NCI-H2171 (cell line): ENCODE results near the gene NR4A1.

Experiments
- DNase-seq: peaks from one replicate; lab custom pipeline; 2025; lab: John Stamatoyannopoulos, UW

Gene NR4A1

GRCh38 chr12:52079576-52080402, 28.5 kb downstream of the NR4A1 start, which contains the start of gene SMIM41:
SMIM41 (plus strand) TSS chr12:52079704; CDS start chr12:52079780, 76 bp downstream.
- no peak for DNase-seq

DNA sequence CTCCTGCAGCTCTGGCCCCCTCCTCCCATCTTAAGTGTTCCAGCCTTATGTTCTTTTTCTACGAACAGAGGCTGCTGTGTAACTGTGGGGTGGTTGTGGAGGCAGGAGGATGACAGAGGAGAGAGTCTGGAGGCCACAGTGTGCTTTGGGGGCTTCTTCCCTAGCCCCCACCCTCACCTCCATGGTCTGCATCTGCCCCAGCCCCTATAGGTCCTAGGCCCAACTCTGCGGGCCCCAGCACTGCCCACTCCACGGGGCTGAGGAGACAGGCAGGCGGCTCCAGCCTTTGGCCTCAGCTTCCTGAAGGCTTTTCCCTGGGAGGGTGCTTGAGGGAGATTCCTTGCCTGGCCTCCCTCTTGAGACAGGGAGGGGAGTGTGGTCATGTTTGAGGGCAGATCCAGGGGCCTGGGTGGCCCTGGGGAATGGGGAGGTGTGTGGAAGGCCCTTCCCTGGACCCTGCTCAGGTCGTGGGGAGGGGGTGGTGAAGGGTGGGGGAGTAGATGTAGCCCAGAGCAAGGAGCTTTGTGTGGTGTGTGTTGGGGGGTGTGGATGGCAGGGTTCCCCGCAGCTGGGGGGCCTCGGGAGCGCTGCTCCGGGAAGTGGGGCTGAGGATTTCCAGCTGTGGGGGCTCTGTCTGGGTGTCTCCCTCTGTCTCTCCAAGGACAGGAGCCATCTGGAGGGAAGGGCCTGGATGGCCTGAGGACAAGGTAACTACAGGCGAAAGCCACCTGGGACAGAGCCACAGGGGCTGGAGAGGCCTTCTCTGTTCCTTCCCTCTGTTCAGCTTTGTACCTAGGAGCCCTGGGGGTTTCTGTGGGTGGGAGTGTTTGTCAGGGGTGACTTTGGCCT, 29.4 kb downstream of the NR4A1 start:
- DNase-seq = no peak

DNA sequence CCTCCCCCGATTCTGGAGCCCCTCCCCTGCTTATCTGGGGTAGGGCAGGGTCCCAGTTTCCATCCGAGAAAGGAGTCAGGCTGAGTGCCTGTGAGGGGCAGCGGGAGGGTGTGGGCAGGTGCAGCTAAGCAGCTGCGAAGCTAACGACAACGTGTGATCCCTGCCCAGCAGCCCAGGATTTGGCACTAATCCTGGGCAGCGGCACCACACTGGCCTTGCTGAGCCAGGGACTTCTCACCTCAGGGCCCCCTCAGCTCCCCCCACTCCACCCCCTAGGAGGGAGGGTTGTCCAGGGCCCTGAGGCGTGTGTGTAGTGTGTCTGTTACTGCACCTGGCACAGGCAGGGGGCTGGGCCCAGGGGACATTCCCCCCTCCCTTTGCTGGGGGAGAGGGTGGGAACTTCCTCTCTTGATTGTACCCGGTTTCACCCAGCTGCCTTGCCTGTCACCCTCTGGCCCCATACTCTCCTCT, 30.1 kb downstream of the NR4A1 start:
- DNase-seq = peak; percentile 28

GRCh38 chr12:52082026-52082668, 30.9 kb downstream of the NR4A1 start:
- DNase-seq = no peak

DNA sequence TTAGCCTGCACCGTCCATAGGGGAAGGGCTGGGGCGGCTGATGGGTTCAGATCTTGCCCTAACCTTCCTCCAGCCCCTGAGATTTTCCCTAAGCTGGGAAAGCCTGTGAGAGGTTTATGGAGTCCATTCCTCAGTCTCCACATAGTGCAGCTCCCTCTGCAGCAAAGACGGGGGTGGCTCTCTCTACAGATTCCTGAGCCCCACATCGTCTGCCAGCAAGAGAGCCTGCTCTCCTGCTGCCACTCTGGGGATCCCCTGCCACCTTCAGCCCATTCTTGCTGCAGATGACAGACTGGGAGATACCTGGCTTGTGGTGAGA, 31.4 kb downstream of the NR4A1 start:
- DNase-seq = no peak

- peak; percentile 16 for DNase-seq
These were observed 31.9 kb downstream of the NR4A1 start for GRCh38 chr12:52082988-52083637.

DNA sequence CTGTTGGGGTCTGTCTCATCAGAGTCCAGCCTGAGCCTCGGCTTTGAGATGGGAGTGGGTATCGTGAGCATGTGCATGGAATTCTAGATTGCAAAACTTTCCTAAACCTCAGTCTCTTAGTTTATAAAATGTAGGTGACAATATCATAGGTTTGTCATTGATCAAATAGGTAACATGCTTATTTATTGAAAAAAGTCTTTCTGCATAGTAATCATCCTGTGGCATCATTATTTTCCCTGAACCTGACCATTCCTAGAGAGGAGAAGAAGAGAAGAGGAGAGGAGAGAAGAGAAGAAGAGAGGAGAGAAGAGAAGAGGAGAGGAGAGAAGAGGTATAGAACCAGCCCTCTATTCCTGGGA, 32.4 kb downstream of the NR4A1 start:
- no peak for DNase-seq

GRCh38 chr12:52084491-52085231, 33.4 kb downstream of the NR4A1 start:
- no peak for DNase-seq

DNA sequence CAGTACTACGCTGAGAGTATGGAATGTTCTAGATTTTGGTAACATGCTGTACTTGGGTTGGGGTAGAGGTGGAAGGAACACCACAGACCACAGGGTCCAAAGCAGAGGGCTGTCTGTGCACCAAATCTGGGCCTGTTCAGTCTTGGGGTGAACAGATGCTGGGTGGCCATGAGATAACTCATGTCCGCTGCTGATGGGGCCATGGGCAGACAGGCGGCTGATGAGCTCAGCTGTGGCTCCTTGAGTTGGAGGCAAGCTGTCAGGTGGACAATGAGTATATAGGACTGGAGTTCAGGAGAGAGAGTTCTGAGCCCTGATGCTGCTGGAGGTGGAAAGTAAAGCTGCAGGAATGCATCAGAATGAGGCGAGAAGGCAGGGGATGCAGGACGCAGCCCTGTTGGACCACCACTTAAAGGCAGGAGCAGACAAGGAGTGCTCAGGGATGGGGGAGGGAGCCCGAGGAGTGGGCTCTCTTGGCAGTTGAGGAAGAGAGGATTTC, 34.5 kb downstream of the NR4A1 start:
- no peak for DNase-seq

DNA sequence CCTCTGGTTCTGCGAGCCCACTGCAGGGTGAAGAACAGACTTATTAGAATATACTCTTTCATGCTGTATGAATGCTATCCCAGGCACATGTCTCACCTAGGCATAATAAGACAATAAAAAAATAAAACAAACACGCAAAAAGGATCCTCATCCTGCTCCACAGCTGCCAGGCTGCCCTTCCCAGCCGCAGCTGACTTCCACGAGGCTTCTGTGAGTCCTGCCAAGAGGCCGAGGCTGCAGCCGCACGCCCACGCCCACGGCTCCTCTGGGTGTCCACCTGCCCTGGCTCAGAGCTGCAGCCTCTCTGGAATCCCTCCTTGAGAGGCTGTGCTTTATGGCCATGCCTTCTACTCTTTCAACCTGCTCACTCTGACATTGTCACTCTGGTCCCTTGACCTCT, 35.1 kb downstream of the NR4A1 start:
- DNase-seq = no peak

DNA sequence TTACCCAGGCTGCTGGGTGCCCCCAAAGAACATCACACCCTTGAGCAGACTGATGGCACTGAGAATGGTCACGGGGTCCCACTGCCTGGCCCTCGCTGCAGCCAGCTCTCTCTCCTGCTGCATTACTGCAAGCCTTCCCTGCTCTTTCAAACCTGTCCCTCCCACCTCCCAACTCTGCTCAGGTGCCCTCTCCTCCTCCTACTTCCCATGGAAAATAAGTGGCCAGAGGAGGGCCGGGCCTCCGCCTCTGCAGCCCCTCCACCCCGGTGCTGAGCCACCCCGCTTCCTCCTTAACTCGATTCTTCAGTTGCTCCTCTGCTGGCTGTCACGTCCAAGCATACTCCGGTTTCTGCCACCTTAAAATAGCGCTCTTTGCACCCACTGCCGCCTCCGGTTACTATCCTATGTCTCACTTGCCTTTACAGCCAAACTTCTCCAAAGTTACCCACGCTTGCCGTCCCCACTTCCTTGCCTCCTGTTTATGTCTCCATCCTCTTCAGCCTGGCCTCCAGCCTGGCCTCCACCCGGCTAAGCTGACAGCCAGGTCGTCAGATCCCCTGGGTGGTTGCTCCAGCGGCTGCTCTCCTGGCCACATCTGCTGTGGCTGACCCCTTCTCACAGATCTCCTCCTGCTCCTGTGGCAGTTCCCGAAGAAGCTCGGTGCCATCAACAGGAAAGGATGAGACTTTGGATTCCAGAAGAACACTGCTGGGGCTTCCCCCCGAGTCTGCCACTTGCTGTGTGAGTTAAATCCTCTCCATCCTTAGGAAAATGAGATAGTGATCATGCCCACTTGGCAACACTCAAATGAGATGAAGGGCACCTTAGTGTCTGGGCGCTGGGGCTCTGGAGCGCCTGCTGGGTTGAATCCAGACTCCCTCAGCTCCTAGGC, 35.9 kb downstream of the NR4A1 start:
- no peak for DNase-seq

GRCh38 chr12:52087961-52088820, 36.9 kb downstream of the NR4A1 start:
- peak; percentile 90 for DNase-seq

DNA sequence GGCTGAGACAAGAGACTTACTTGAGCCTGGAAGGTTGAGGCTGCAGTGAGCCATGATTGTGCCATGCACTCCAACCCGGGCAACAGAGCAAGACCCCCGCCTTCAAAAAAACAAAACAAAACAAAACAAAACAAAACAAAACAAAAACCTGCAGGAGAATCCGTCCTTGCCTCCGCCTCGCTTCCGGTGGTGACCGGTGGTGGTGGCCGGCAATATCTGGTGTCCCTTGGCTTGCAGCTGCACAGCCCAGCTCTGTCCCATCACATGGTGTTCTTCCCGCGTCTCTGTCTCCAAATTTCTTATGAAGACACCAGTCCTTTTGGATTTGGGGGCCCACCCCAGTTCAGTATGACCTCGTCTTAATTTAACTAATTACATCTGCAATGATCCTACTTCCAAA, 38.2 kb downstream of the NR4A1 start:
- no peak for DNase-seq

DNA sequence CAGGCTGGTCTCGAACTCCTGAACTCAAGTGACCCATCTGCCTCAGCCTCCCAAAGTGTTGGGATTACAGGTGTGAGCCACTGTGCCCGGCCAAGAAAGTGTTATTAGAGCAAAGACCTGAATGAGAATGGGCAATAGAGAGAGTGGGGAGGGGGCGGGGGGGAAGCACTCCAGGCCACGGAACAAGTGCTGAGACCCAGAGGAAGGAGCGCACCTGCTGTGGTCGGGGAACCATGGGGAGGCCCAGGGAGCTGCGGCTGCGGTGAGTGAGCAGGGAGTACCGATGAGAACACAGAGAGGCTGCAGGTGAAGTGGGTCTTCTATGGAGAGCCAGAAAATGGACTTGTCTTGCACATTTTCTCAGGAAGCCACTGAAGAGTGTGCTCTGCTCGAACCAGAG, 39.0 kb downstream of the NR4A1 start:
- DNase-seq = no peak

GRCh38 chr12:52091061-52091460, 39.8 kb downstream of the NR4A1 start:
- no peak for DNase-seq

GRCh38 chr12:52091869-52092268, 40.6 kb downstream of the NR4A1 start:
- no peak for DNase-seq

GRCh38 chr12:52093346-52093745, 42.1 kb downstream of the NR4A1 start:
- no peak for DNase-seq

- no peak for DNase-seq
These were observed 45.2 kb downstream of the NR4A1 start for GRCh38 chr12:52096332-52097044.
